K562 (cell line): Measurements from ENCODE around the gene ROBO3. TPM values are rescaled to one million over a fixed set of nuclear protein-coding genes. Genes with fewer than 3 reads are reported as not detected.

Experiments
- ATAC-seq: fragments of 200-7000 bp; cut with Tn5 transposase; 3 replicates; pipeline ENCODE4 v1.9.1; 2020; ENCODE audit warnings: moderate library complexity
- BruUV-seq: library from RNA; stranded (reverse); fragments of 400-500 nt; replicated peaks from 2 replicates; lab custom pipeline; 2021; lab: Mats Ljungman, UMichigan
- CTCF ChIA-PET: fragments of 300-600 bp; formaldehyde crosslinking; extraction: SDS; loops from one replicate; lab custom pipeline; 2021; ENCODE audit warnings: low intra/inter-chr PET ratio; lab: Yijun Ruan, JAX
- POLR2A ChIA-PET: fragments of 300-600, 350-650 bp; sonication (Branson Sonifier 250); formaldehyde crosslinking; extraction: SDS; loops from one replicate; lab custom pipeline; 2021; ENCODE audit warnings: antibody characterized with exemption, inconsistent platforms; lab: Yijun Ruan, JAX
- DNase-seq, 4 experiments: peaks; one replicate each; pipeline versions ENCODE4 v3.0.0 to v3.0.0-alpha.2; 2011 to 2018; ENCODE audit warnings: low spot score in 3 of 4, mixed read lengths in 3 of 4; ENCODE audit errors: extremely low read depth in 1 of 4
- FAIRE-seq: peaks from 2 replicates; lab custom pipeline; 2011; peaks lifted over from hg19 to GRCh38; lab: Jason Lieb, UNC
- H2AFZ ChIP-seq: 2 replicates; pipeline ENCODE4 v1.6.0; 2011; ENCODE audit warnings: low read depth, low read length, control low read depth, inconsistent platforms
- H3K27ac ChIP-seq: fragments of 200-600 bp; 3 replicates; pipeline ENCODE4 v1.8.0; 2011; ENCODE audit warnings: low read depth, mild to moderate bottlenecking, control low read depth, inconsistent platforms, low read length, moderate library complexity, mixed read lengths; ENCODE audit errors: extremely low read depth
- H3K27me3 ChIP-seq, 2 experiments: fragments of 300-600 bp in 1 of 2; 2 replicates in 1 of 2; 3 replicates in 1 of 2; pipeline versions ENCODE4 v1.6.0 to v1.8.0; 2011; ENCODE audit warnings: inconsistent platforms in 2 of 2, low read length in 2 of 2, mild to moderate bottlenecking in 1 of 2, mixed read lengths in 1 of 2, moderate library complexity in 1 of 2; ENCODE audit not compliant: control insufficient read depth in 2 of 2, insufficient read depth in 2 of 2
- H3K36me3 ChIP-seq: fragments of 300-600 bp; 3 replicates; pipeline ENCODE4 v1.8.0; 2011; ENCODE audit warnings: mild to moderate bottlenecking, low read length, inconsistent platforms; ENCODE audit not compliant: control insufficient read depth, insufficient read depth
- H3K4me1 ChIP-seq, 2 experiments: fragments of 200-600 bp in 1 of 2; replicated peaks in 1 of 2; 2 replicates in 1 of 2; 3 replicates in 1 of 2; pipeline versions ENCODE4 v1.5.1 to v1.8.0; 2011; ENCODE audit warnings: inconsistent platforms in 2 of 2, low read length in 2 of 2, mild to moderate bottlenecking in 1 of 2, mixed read lengths in 1 of 2, moderate library complexity in 1 of 2; ENCODE audit not compliant: control insufficient read depth in 2 of 2, insufficient read depth in 2 of 2
- H3K4me2 ChIP-seq: 2 replicates; pipeline ENCODE4 v1.6.1; 2011; ENCODE audit warnings: low read length, control low read depth, inconsistent platforms, mixed read lengths; ENCODE audit not compliant: insufficient read depth
- H3K4me3 ChIP-seq: fragments of 200-600 bp; sonication (generic), shearing (Covaris generic); 2 replicates; pipeline ENCODE4 v1.5.1; 2016; ENCODE audit warnings: control low read depth, inconsistent platforms
- H3K79me2 ChIP-seq: fragments of 200-600 bp; 3 replicates; pipeline ENCODE4 v1.8.0; 2011; ENCODE audit warnings: low read length, inconsistent platforms; ENCODE audit not compliant: control insufficient read depth, insufficient read depth
- H3K9ac ChIP-seq, 2 experiments: 2 replicates each; pipeline versions ENCODE4 v1.6.0 to v1.6.1; 2011; ENCODE audit warnings: low read depth in 2 of 2, low read length in 2 of 2, control low read depth in 1 of 2, inconsistent platforms in 1 of 2, mild to moderate bottlenecking in 1 of 2, mixed read lengths in 1 of 2; ENCODE audit not compliant: insufficient read depth in 1 of 2
- H3K9me1 ChIP-seq: one replicate; pipeline ENCODE4 v1.6.0; 2011; ENCODE audit warnings: inconsistent platforms, mild to moderate bottlenecking, low read length, moderate library complexity; ENCODE audit not compliant: control insufficient read depth, insufficient read depth
- H3K9me3 ChIP-seq: replicated peaks from 2 replicates; pipeline ENCODE4 v1.5.1; 2011; ENCODE audit warnings: low read depth, low read length, inconsistent platforms; ENCODE audit not compliant: control insufficient read depth, insufficient read depth
- H4K20me1 ChIP-seq: replicated peaks from 2 replicates; pipeline ENCODE4 v1.6.1; 2011; ENCODE audit warnings: low read length, inconsistent platforms, mixed read lengths; ENCODE audit not compliant: control insufficient read depth, insufficient read depth
- NR4A1 ChIP-seq, 2 experiments: fragments of 250-450 bp in 1 of 2; fragments of 450-650 bp in 1 of 2; sonication (Bioruptor Pico) in 1 of 2; IDR thresholded peaks; 2 replicates each; pipeline versions ENCODE4 v1.4.0 to v1.6.1; 2016 to 2020; ENCODE audit warnings: mild to moderate bottlenecking in 2 of 2, missing compliant biosample characterization in 1 of 2, missing genetic modification characterization in 1 of 2, moderate library complexity in 1 of 2
- OTX1 ChIP-seq: fragments of 450-650 bp; formaldehyde crosslinking; IDR thresholded peaks from 2 replicates; pipeline ENCODE4 v1.4.0; 2022; ENCODE audit warnings: mild to moderate bottlenecking
- PCBP2 ChIP-seq: fragments of 200-400 bp; formaldehyde crosslinking; IDR thresholded peaks from 2 replicates; pipeline ENCODE4 v1.6.1; 2018; ENCODE audit warnings: low read length, low read depth, mild to moderate bottlenecking, moderate library complexity; ENCODE audit not compliant: poor library complexity, severe bottlenecking
- POLR3A ChIP-seq: IDR thresholded peaks from 2 replicates; pipeline ENCODE4 v1.6.1; 2011; ENCODE audit warnings: borderline replicate concordance, mild to moderate bottlenecking, moderate library complexity; ENCODE audit not compliant: insufficient read length, insufficient read depth; ENCODE audit errors: extremely low read depth
- ZNF23 ChIP-seq: fragments of 250-450 bp; sonication (Bioruptor Pico); IDR thresholded peaks from 2 replicates; pipeline ENCODE4 v1.4.0; 2020; ENCODE audit warnings: mild to moderate bottlenecking
- ZNF75A ChIP-seq: fragments of 450-650 bp; formaldehyde crosslinking; IDR thresholded peaks from 2 replicates; pipeline ENCODE4 v1.4.0; 2020; ENCODE audit warnings: mild to moderate bottlenecking
- WGBS: fragments of 100-300 bp; shearing (Covaris generic); methylation state at CpG from one replicate; pipeline ENCODE4 v1.1.6; 2016; ENCODE audit warnings: low coverage, mixed read lengths; ENCODE audit not compliant: insufficient coverage; ENCODE audit errors: missing lambda C conversion rate; 5-methylcytosine and 5-hydroxymethylcytosine counted together
- in situ Hi-C: fragments of 300-500 bp; cut with MboI; formaldehyde crosslinking; loops from 4 replicates; pipeline ENCODE4 v1.15.0; 2018; ENCODE audit warnings: inconsistent platforms, mixed read lengths
- intact Hi-C: fragments of 100-400 bp; cut with micrococcal nuclease; formaldehyde crosslinking; loops from 2 replicates; pipeline ENCODE4 v1.14.2; 2022
- polyA plus RNA-seq, 8 experiments: library from polyadenylated mRNA; depleted of rRNA in 4 of 8; stranded (reverse) in 5 of 8; unstranded in 3 of 8; fragments of >200 nt; fragmentation: Nextera tagmentation in 2 of 8; fragmentation: Illumina TruSeq in 1 of 8; extraction: Ambion mirVana in 2 of 8; extraction: Trizol in 1 of 8; gene quantifications; 2 replicates each; pipeline versions ENCODE4 v1.2.1 to v1.2.3, GENCODE V29; 2011 to 2014; ENCODE audit warnings: inconsistent platforms in 1 of 8, missing spikeins in 1 of 8
- total RNA-seq, 7 experiments: library from RNA; depleted of rRNA in 6 of 7; stranded (reverse); fragments of >200 nt in 6 of 7; fragmentation: Illumina TruSeq in 2 of 7; extraction: Trizol in 2 of 7; gene quantifications; 2 replicates each; pipeline versions ENCODE4 v1.2.1 to v1.2.3, GENCODE V29; 2011 to 2021; ENCODE audit warnings: low replicate concordance in 1 of 7
- TF ChIP-seq, protein P1 (sequence below): fragments of 450-650 bp; IDR thresholded peaks from 2 replicates; pipeline ENCODE4 v1.6.1; 2016; ENCODE audit warnings: antibody characterized with exemption
- TF ChIP-seq, protein P2 (sequence below), 3 experiments: fragments of 200-800 bp in 1 of 3; sonication (Bioruptor generic) in 1 of 3; sonication (generic) in 1 of 3; formaldehyde crosslinking in 1 of 3; IDR thresholded peaks; 2 replicates each; pipeline versions ENCODE4 v1.6.1 to v1.8.0; 2016 to 2022; ENCODE audit warnings: mild to moderate bottlenecking in 2 of 3, missing compliant biosample characterization in 2 of 3, missing genetic modification characterization in 2 of 3, missing genetic modification reagents in 1 of 3

ROBO3 gene
- total and polyA plus RNA-seq, 9 of the 15 experiments (the other 6 are each of a cell fraction or from before 2014, with no cell fraction given), result 0.29 to 1.4 (median 0.97) TPM; not detected in 2

DNA sequence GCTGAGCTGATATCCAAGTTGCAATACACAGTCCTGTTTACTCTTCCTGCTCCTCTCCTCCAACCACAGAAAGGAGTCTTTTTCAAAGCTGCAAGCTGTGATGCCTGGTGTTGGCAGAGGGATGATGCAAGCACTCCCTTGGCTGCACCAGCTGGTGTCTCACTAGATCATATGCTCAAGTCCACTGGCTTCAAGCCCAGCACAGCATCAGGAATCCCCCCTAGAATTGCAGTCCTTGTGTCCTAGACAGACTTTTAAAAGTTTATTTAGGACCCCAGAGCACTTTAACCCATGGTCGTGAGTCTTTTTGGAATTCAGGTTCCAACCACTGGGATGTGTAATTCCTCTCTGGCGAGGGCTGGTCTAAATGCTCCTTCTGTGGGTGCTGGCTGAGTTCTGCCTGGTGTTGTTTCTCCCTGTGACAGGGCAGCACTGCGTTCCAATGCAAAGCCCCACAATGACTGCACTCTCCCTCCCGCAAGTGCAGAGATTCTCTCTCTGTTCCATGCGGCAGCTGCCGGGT, 51.9 kb downstream of the ROBO3 start:
- ChIA-PET CTCF (no interaction called here), POLR2A (interaction anchor here (1.0 kb wide), 1 partner anchor 337 kb away, joined by 4 read pairs; no protein-coding TSS in a partner anchor)
- in situ Hi-C loops (no loop called here), intact Hi-C loops (no loop called here)
- H3K4me1 ChIP-seq, result no peaks in the 10 kb centered on the region
- H3K27ac ChIP-seq, result no peak overlapping the region
- no peak overlapping the region for H3K4me3 ChIP-seq
- H3K9ac ChIP-seq, result no peak overlapping the region
- DNase-seq (no peak), ATAC-seq (no peak), FAIRE-seq (no peak)
- no peaks in the 10 kb centered on the region for H3K9me1 ChIP-seq
- H2AFZ ChIP-seq, result no peak overlapping the region
- 11% methylated on average over 6 of the region's 6 CpGs for WGBS
- H4K20me1 ChIP-seq, result no peaks in the 10 kb centered on the region
- no peaks in the 10 kb centered on the region for H3K79me2 ChIP-seq
- BruUV-seq, result no TSS peak
- H3K36me3 ChIP-seq, result no peaks in the 10 kb centered on the region
- peaks cover 12 to 27% of the 10 kb centered on the region in 2 experiments; a peak in 4 of 5 replicates for H3K27me3 ChIP-seq
- no peaks in the 10 kb centered on the region for H3K9me3 ChIP-seq
- H3K4me2 ChIP-seq, result no peak overlapping the region
- TF ChIP-seq, protein P1, sequence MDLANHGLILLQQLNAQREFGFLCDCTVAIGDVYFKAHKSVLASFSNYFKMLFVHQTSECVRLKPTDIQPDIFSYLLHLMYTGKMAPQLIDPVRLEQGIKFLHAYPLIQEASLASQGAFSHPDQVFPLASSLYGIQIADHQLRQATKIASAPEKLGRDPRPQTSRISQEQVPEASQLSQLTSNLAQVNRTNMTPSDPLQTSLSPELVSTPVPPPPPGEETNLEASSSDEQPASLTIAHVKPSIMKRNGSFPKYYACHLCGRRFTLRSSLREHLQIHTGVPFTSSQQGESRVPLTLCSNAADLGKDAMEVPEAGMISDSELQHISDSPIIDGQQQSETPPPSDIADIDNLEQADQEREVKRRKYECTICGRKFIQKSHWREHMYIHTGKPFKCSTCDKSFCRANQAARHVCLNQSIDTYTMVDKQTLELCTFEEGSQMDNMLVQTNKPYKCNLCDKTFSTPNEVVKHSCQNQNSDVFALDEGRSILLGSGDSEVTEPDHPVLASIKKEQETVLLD, result no peak
- TF ChIP-seq ZNF23 (no peak), NR4A1 (CRISPR knock-in tag; IDR thresholded peaks at IDR 0.05) (no peak), NR4A1 (tag; IDR thresholded peaks at IDR 0.05) (no peak), OTX1 (CRISPR knock-in tag) (no peak), ZNF75A (CRISPR knock-in tag) (no peak), PCBP2 (no peak), POLR3A (no peak)
- TF ChIP-seq, protein P2, sequence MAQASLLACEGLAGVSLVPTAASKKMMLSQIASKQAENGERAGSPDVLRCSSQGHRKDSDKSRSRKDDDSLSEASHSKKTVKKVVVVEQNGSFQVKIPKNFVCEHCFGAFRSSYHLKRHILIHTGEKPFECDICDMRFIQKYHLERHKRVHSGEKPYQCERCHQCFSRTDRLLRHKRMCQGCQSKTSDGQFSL (CRISPR knock-in tag; IDR thresholded peaks at IDR 0.05), result no peak
- TF ChIP-seq, protein P2 (tag; IDR thresholded peaks at IDR 0.05), result no peak
